ENCODE data around the gene CXCR2. TPM values are rescaled to one million over a fixed set of nuclear protein-coding genes. Genes with fewer than 3 reads are reported as not detected.
"Not testable (repeated sequence)": the region's sequence is repeated elsewhere in the genome, so short reads cannot be mapped to it uniquely, and the experiment has no call there.

Gene CXCR2
- total RNA-seq, 1 experiment from 2014 or later, result not detected

- Histone ChIP-seq H3K9me2 (replicated peaks; ENCODE audit: insufficient read depth, low read length) (no peaks in the 10 kb centered on the region), H3K4me2 (ENCODE audit: low read depth, low read length, poor library complexity, severe bottlenecking) (no peak overlapping the region), H3K27me3 (ENCODE audit: low read length) (no peaks in the 10 kb centered on the region), H3K27ac (ENCODE audit: low read length) (no peak overlapping the region), H3K4me3 (ENCODE audit: low read length) (no peak overlapping the region), H3K9ac (ENCODE audit: low read length) (no peak overlapping the region), H3K4me1 (ENCODE audit: low read length) (no peaks in the 10 kb centered on the region), H2AFZ (ENCODE audit: low read length) (no peak overlapping the region), H3K9me3 (ENCODE audit: low read length) (peaks cover 5% of the 10 kb centered on the region; the same call in 1 of the 2 replicates), H3K36me3 (ENCODE audit: insufficient read depth, low read length) (no peaks in the 10 kb centered on the region), H3K79me2 (ENCODE audit: low read length) (no peaks in the 10 kb centered on the region), H4K20me1 (ENCODE audit: insufficient read depth, low read depth, low read length) (no peaks in the 10 kb centered on the region)
- no peak for DNase-seq
These were observed 39.4 kb upstream of the CXCR2 start for GRCh38 chr2:218086478-218086877.

GRCh38 chr2:218089259-218089658, 36.6 kb upstream of the CXCR2 start:
- no peaks in the 10 kb centered on the region for H3K36me3 ChIP-seq (ENCODE audit: insufficient read depth, low read length)
- H3K79me2 ChIP-seq (ENCODE audit: low read length), result no peaks in the 10 kb centered on the region
- no peak overlapping the region for H3K27ac ChIP-seq (ENCODE audit: low read length)
- H3K9ac ChIP-seq (ENCODE audit: low read length), result no peak overlapping the region
- no peaks in the 10 kb centered on the region for H3K9me2 ChIP-seq (replicated peaks; ENCODE audit: insufficient read depth, low read length)
- H3K4me1 ChIP-seq (ENCODE audit: low read length), result no peaks in the 10 kb centered on the region
- no peak overlapping the region for H3K4me3 ChIP-seq (ENCODE audit: low read length)
- no peak overlapping the region for H3K4me2 ChIP-seq (ENCODE audit: low read depth, low read length, poor library complexity, severe bottlenecking)
- DNase-seq, result no peak
- H4K20me1 ChIP-seq (ENCODE audit: insufficient read depth, low read depth, low read length), result no peaks in the 10 kb centered on the region
- no peak overlapping the region for H2AFZ ChIP-seq (ENCODE audit: low read length)
- no peaks in the 10 kb centered on the region for H3K27me3 ChIP-seq (ENCODE audit: low read length)
- H3K9me3 ChIP-seq (ENCODE audit: low read length), result peaks cover 5% of the 10 kb centered on the region; the same call in 1 of the 2 replicates

GRCh38 chr2:218091746-218092145, 34.1 kb upstream of the CXCR2 start:
- no peak for DNase-seq
- Histone ChIP-seq H3K27me3 (ENCODE audit: low read length) (no peaks in the 10 kb centered on the region), H3K9me3 (ENCODE audit: low read length) (no peaks in the 10 kb centered on the region), H3K79me2 (ENCODE audit: low read length) (no peaks in the 10 kb centered on the region), H3K9me2 (replicated peaks; ENCODE audit: insufficient read depth, low read length) (no peaks in the 10 kb centered on the region), H3K36me3 (ENCODE audit: insufficient read depth, low read length) (no peaks in the 10 kb centered on the region), H3K4me3 (ENCODE audit: low read length) (no peak overlapping the region), H3K9ac (ENCODE audit: low read length) (no peak overlapping the region), H4K20me1 (ENCODE audit: insufficient read depth, low read depth, low read length) (no peaks in the 10 kb centered on the region), H2AFZ (ENCODE audit: low read length) (no peak overlapping the region), H3K4me2 (ENCODE audit: low read depth, low read length, poor library complexity, severe bottlenecking) (no peak overlapping the region), H3K27ac (ENCODE audit: low read length) (no peak overlapping the region), H3K4me1 (ENCODE audit: low read length) (no peaks in the 10 kb centered on the region)

DNA sequence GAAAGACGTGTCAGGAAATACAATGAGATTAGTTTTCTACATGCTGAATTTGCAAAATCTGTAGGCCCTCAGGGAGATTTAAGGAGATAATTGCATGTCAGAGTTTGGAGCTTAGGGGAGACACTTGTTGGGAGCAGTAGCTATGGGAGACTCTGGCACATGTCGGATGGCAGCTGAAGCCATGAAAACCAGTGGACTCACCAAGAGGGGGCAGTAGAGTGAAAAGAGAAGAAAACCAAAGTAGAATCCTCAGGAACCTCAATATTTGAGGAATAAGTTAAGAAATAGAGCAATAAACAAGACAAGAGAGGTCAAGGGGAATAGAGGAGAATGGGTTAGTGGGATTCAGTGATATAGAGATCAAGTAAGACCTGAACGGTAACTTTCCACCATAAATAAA, 31.9 kb upstream of the CXCR2 start:
- no peaks in the 10 kb centered on the region for H3K27me3 ChIP-seq (ENCODE audit: low read length)
- H2AFZ ChIP-seq (ENCODE audit: low read length), result no peak overlapping the region
- no peak overlapping the region for H3K27ac ChIP-seq (ENCODE audit: low read length)
- no peaks in the 10 kb centered on the region for H3K9me2 ChIP-seq (replicated peaks; ENCODE audit: insufficient read depth, low read length)
- H3K4me3 ChIP-seq (ENCODE audit: low read length), result no peak overlapping the region
- no peak overlapping the region for H3K9ac ChIP-seq (ENCODE audit: low read length)
- no peak for DNase-seq
- no peak overlapping the region for H3K4me2 ChIP-seq (ENCODE audit: low read depth, low read length, poor library complexity, severe bottlenecking)
- H3K79me2 ChIP-seq (ENCODE audit: low read length), result no peaks in the 10 kb centered on the region
- H4K20me1 ChIP-seq (ENCODE audit: insufficient read depth, low read depth, low read length), result no peaks in the 10 kb centered on the region
- no peaks in the 10 kb centered on the region for H3K9me3 ChIP-seq (ENCODE audit: low read length)
- no peaks in the 10 kb centered on the region for H3K4me1 ChIP-seq (ENCODE audit: low read length)
- no peaks in the 10 kb centered on the region for H3K36me3 ChIP-seq (ENCODE audit: insufficient read depth, low read length)

DNA sequence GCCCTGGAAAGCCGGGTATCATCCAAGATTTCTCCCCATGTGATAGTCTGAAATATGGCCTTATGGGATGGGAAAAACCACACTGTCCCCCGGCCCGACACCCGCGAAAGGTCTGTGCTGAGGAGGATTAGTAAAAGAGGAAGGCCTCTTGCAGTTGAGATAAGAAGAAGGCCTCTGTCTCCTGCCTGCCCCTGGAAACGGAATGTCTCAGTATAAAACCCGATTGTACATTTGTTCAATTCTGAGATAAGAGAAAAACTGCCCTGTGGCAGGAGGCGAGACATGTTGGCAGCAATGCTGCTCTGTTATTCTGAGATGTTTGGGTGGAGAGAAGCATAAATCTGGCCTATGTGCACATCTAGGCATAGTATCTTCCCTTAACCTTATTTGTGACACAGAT, 30.0 kb upstream of the CXCR2 start:
- H3K9ac ChIP-seq (ENCODE audit: low read length), result no peak overlapping the region
- no peaks in the 10 kb centered on the region for H3K9me3 ChIP-seq (ENCODE audit: low read length)
- H3K4me1 ChIP-seq (ENCODE audit: low read length), result no peaks in the 10 kb centered on the region
- no peak for DNase-seq
- H2AFZ ChIP-seq (ENCODE audit: low read length), result no peak overlapping the region
- no peaks in the 10 kb centered on the region for H3K9me2 ChIP-seq (replicated peaks; ENCODE audit: insufficient read depth, low read length)
- H3K27me3 ChIP-seq (ENCODE audit: low read length), result no peaks in the 10 kb centered on the region
- no peaks in the 10 kb centered on the region for H3K79me2 ChIP-seq (ENCODE audit: low read length)
- H3K4me3 ChIP-seq (ENCODE audit: low read length), result no peak overlapping the region
- H4K20me1 ChIP-seq (ENCODE audit: insufficient read depth, low read depth, low read length), result no peaks in the 10 kb centered on the region
- H3K36me3 ChIP-seq (ENCODE audit: insufficient read depth, low read length), result no peaks in the 10 kb centered on the region
- H3K27ac ChIP-seq (ENCODE audit: low read length), result no peak overlapping the region
- H3K4me2 ChIP-seq (ENCODE audit: low read depth, low read length, poor library complexity, severe bottlenecking), result no peak overlapping the region

DNA sequence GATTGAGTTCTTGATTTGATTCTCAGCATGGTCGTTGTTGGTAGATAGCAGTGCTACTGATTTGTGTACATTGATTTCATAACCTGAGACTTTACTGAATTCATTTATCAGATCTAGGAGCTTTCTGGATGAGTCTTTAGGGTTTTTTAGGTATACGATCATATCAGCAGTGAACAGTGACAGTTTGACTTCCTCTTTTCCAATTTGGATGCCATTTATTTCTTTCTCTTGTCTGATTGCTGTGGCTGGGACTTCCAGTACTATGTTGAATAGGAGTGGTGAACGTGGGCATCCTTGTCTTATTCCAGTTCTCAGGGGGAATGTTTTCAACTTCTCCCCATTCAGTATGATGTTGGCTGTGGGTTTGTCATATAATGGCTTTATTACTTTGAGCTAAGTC, 27.9 kb upstream of the CXCR2 start:
- H3K79me2 ChIP-seq (ENCODE audit: low read length), result no peaks in the 10 kb centered on the region
- H3K9ac ChIP-seq (ENCODE audit: low read length), result no peak overlapping the region
- H2AFZ ChIP-seq (ENCODE audit: low read length), result no peak overlapping the region
- no peaks in the 10 kb centered on the region for H3K9me3 ChIP-seq (ENCODE audit: low read length)
- no peak overlapping the region for H3K27ac ChIP-seq (ENCODE audit: low read length)
- DNase-seq, result no peak
- no peaks in the 10 kb centered on the region for H3K27me3 ChIP-seq (ENCODE audit: low read length)
- no peaks in the 10 kb centered on the region for H3K9me2 ChIP-seq (replicated peaks; ENCODE audit: insufficient read depth, low read length)
- H3K36me3 ChIP-seq (ENCODE audit: insufficient read depth, low read length), result no peaks in the 10 kb centered on the region
- H3K4me2 ChIP-seq (ENCODE audit: low read depth, low read length, poor library complexity, severe bottlenecking), result no peak overlapping the region
- no peaks in the 10 kb centered on the region for H4K20me1 ChIP-seq (ENCODE audit: insufficient read depth, low read depth, low read length)
- H3K4me1 ChIP-seq (ENCODE audit: low read length), result no peaks in the 10 kb centered on the region
- no peak overlapping the region for H3K4me3 ChIP-seq (ENCODE audit: low read length)

GRCh38 chr2:218108834-218109233, 17.0 kb upstream of the CXCR2 start:
- not testable (repeated sequence) for H3K4me3 ChIP-seq (ENCODE audit: low read length); H3K27ac ChIP-seq (ENCODE audit: low read length); H3K9me2 ChIP-seq (replicated peaks; ENCODE audit: insufficient read depth, low read length); H2AFZ ChIP-seq (ENCODE audit: low read length); H3K9ac ChIP-seq (ENCODE audit: low read length); H3K27me3 ChIP-seq (ENCODE audit: low read length); H3K4me1 ChIP-seq (ENCODE audit: low read length); H3K36me3 ChIP-seq (ENCODE audit: insufficient read depth, low read length); H4K20me1 ChIP-seq (ENCODE audit: insufficient read depth, low read depth, low read length); H3K4me2 ChIP-seq (ENCODE audit: low read depth, low read length, poor library complexity, severe bottlenecking); H3K79me2 ChIP-seq (ENCODE audit: low read length); H3K9me3 ChIP-seq (ENCODE audit: low read length); DNase-seq

DNA sequence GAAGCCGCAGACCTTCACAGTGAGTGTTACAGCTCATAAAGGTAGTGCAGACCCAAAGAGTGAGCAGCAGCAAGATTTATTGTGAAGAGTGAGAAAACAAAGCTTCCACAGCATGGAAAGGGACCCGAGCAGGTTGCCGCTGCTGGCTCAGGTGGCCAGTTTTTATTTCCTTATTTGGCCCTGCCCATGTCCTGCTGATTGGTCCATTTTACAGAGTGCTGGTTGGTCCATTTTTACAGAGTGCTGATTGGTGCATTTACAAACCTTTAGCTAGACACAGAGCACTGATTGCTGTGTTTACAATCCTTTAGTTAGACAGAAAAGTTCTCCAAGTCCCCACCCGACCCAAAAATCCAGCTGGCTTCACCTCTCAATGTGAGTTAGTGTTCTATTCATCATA, 4.0 kb upstream of the CXCR2 start:
- H3K79me2 ChIP-seq (ENCODE audit: low read length); H2AFZ ChIP-seq (ENCODE audit: low read length); H3K9me3 ChIP-seq (ENCODE audit: low read length); H3K36me3 ChIP-seq (ENCODE audit: insufficient read depth, low read length); H3K4me3 ChIP-seq (ENCODE audit: low read length); H3K9ac ChIP-seq (ENCODE audit: low read length); H3K4me1 ChIP-seq (ENCODE audit: low read length); H4K20me1 ChIP-seq (ENCODE audit: insufficient read depth, low read depth, low read length); DNase-seq; H3K9me2 ChIP-seq (replicated peaks; ENCODE audit: insufficient read depth, low read length); H3K27ac ChIP-seq (ENCODE audit: low read length); H3K4me2 ChIP-seq (ENCODE audit: low read depth, low read length, poor library complexity, severe bottlenecking); H3K27me3 ChIP-seq (ENCODE audit: low read length): not testable (repeated sequence)

GRCh38 chr2:218122286-218122685, 3.5 kb upstream of the CXCR2 start:
- not testable (repeated sequence) for H3K9ac ChIP-seq (ENCODE audit: low read length); H3K27ac ChIP-seq (ENCODE audit: low read length); H4K20me1 ChIP-seq (ENCODE audit: insufficient read depth, low read depth, low read length); H2AFZ ChIP-seq (ENCODE audit: low read length); H3K4me3 ChIP-seq (ENCODE audit: low read length); H3K4me1 ChIP-seq (ENCODE audit: low read length); H3K9me2 ChIP-seq (replicated peaks; ENCODE audit: insufficient read depth, low read length); H3K36me3 ChIP-seq (ENCODE audit: insufficient read depth, low read length); H3K79me2 ChIP-seq (ENCODE audit: low read length); H3K9me3 ChIP-seq (ENCODE audit: low read length); H3K27me3 ChIP-seq (ENCODE audit: low read length); H3K4me2 ChIP-seq (ENCODE audit: low read depth, low read length, poor library complexity, severe bottlenecking); DNase-seq

Data from Karpas-422 (cell line).